ENCODE results near the gene DCUN1D4. TPM values are rescaled to one million over a fixed set of nuclear protein-coding genes. Genes with fewer than 3 reads are reported as not detected.
"Not testable (repeated sequence)": the region's sequence is repeated elsewhere in the genome, so short reads cannot be mapped to it uniquely, and the experiment has no call there.

Gene DCUN1D4
- total RNA-seq, 1 experiment from 2014 or later: 78.6 TPM

DNA sequence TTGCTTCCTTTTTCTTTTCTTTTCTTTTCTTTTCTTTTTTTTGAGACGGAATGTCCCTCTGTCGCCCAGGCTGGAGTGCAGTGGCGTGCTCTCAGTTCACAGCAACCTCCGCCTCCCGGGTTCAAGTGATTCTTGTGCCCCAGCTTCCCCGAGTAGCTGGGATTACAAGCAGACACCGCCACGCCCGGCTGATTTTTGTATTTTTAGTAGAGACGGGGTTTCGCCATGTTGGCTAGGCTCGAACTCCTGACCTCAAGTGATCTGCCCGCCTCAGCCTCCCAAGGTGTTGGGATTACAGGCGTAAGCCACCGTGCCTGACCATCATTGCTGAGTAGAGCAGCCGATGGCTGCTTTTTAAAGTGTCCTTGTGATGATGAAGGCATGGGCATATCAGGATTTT, 50.4 kb downstream of the DCUN1D4 start:
- H3K4me3 ChIP-seq (ENCODE audit: low read length); H3K27me3 ChIP-seq (ENCODE audit: low read length); H3K9me3 ChIP-seq (ENCODE audit: low read length); DNase-seq; H3K9ac ChIP-seq (ENCODE audit: low read length); H4K20me1 ChIP-seq (ENCODE audit: insufficient read depth, low read depth, low read length); H3K9me2 ChIP-seq (replicated peaks; ENCODE audit: insufficient read depth, low read length); H2AFZ ChIP-seq (ENCODE audit: low read length): not testable (repeated sequence)
- H3K27ac ChIP-seq (ENCODE audit: low read length): peak overlapping the region; percentile 74; the same call in 1 of the 2 replicates
- H3K79me2 ChIP-seq (ENCODE audit: low read length): peaks cover 27% of the 10 kb centered on the region
- H3K36me3 ChIP-seq (ENCODE audit: insufficient read depth, low read length): peaks cover 31% of the 10 kb centered on the region; the same call in 1 of the 2 replicates
- H3K4me2 ChIP-seq (ENCODE audit: low read depth, low read length, poor library complexity, severe bottlenecking): peak overlapping the region; percentile 55
- H3K4me1 ChIP-seq (ENCODE audit: low read length): peaks cover 45% of the 10 kb centered on the region

DNA sequence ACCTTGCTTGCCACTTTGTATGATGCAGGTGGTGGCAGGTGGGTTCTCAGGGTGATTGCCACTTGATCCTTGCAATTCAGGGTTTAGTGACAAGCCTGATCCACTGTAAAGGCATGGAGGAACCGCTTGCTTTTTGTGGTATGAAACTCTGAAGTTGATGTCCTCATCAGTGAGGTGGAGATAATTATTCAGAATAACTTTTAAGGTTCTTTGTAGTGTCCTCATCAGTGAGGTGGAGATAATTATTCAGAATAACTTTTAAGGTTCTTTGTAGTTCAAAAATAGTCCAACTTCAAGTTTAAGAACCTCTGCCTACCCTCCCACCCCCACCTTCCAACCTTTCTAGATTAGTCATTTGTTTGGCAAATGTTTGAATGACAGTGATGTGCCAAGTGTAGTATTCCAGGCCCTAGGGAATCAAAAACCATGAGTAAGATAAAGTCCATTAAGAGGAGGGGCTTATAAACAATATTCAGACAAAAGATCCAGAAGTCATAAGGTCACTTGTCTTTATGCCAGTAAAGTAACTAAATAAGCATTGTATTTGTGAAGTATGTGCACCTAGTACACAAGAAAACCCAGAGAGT, 51.2 kb downstream of the DCUN1D4 start:
- peaks cover 27% of the 10 kb centered on the region for H3K79me2 ChIP-seq (ENCODE audit: low read length)
- H3K9me2 ChIP-seq (replicated peaks; ENCODE audit: insufficient read depth, low read length): no peaks in the 10 kb centered on the region
- no peaks in the 10 kb centered on the region for H3K9me3 ChIP-seq (ENCODE audit: low read length)
- no peaks in the 10 kb centered on the region for H3K27me3 ChIP-seq (ENCODE audit: low read length)
- peaks cover 49% of the 10 kb centered on the region for H3K4me1 ChIP-seq (ENCODE audit: low read length)
- peak overlapping the region; percentile 55 for H3K4me2 ChIP-seq (ENCODE audit: low read depth, low read length, poor library complexity, severe bottlenecking)
- H4K20me1 ChIP-seq (ENCODE audit: insufficient read depth, low read depth, low read length): no peaks in the 10 kb centered on the region
- H3K36me3 ChIP-seq (ENCODE audit: insufficient read depth, low read length): peaks cover 37% of the 10 kb centered on the region; the same call in 1 of the 2 replicates
- H3K4me3 ChIP-seq (ENCODE audit: low read length): no peak overlapping the region; the same call in 1 of the 2 replicates
- H3K27ac ChIP-seq (ENCODE audit: low read length): peak overlapping the region; percentile 74
- no peak overlapping the region for H2AFZ ChIP-seq (ENCODE audit: low read length)
- DNase-seq: peak; percentile 62
- H3K9ac ChIP-seq (ENCODE audit: low read length): 0 out of 2 replicates have a peak overlapping the region, but pooled peaks have one; percentile 11

DNA sequence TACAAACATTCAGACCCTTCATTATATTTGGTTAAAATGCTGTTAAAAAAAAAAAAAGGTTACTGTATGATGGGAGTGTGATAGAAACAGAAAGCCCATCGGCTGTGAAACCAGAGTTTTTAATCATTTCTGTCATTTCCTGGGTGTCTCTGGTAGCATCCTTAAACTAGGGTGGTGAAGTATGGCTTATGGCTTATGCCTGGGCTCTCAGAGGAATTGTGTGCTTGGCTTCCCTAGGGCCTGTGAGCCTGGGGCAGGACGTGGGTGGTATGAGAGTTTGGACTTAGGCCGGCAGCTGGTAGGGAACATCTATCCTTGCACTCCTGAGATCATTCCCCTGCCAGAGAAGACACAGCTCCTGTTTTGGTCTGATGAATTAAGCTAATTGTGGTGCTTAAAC, 52.2 kb downstream of the DCUN1D4 start:
- peaks cover 59% of the 10 kb centered on the region for H3K4me1 ChIP-seq (ENCODE audit: low read length)
- H4K20me1 ChIP-seq (ENCODE audit: insufficient read depth, low read depth, low read length): no peaks in the 10 kb centered on the region
- peak overlapping the region; percentile 74 for H3K27ac ChIP-seq (ENCODE audit: low read length)
- no peak overlapping the region for H2AFZ ChIP-seq (ENCODE audit: low read length)
- peak overlapping the region; percentile 55 for H3K4me2 ChIP-seq (ENCODE audit: low read depth, low read length, poor library complexity, severe bottlenecking)
- no peak for DNase-seq
- no peaks in the 10 kb centered on the region for H3K27me3 ChIP-seq (ENCODE audit: low read length)
- no peak overlapping the region for H3K9ac ChIP-seq (ENCODE audit: low read length)
- no peaks in the 10 kb centered on the region for H3K9me2 ChIP-seq (replicated peaks; ENCODE audit: insufficient read depth, low read length)
- peaks cover 32% of the 10 kb centered on the region for H3K79me2 ChIP-seq (ENCODE audit: low read length)
- no peaks in the 10 kb centered on the region for H3K9me3 ChIP-seq (ENCODE audit: low read length)
- H3K36me3 ChIP-seq (ENCODE audit: insufficient read depth, low read length): peaks cover 40% of the 10 kb centered on the region; the same call in 1 of the 2 replicates
- no peak overlapping the region for H3K4me3 ChIP-seq (ENCODE audit: low read length)

DNA sequence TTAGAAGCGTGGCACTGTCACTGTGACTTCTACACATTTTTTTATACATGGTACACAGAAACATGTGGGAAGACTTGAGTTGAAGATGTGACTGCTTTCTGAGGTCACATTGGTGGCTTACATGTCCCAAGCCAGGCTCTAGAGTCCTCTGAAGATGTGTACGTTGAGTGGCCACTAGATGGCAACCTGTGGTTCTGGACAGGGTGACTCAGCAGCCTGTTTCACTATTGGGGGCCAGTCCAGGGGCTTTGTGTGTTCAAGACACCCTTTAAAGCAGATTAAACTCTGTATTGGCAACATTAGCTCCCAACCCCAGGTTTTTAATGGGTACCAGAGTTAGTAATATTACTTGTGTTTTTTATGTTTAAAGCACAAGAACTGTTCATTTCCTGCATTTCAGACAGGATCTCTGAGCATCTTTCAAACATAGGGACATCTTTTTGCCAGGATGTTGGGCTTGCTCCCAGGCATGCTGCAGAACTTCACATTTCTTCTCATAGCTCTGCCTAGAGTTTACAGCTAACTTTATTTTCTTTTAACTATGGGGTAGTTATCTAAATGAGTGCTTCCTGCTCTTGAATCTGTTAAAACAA, 53.0 kb downstream of the DCUN1D4 start:
- Histone ChIP-seq H3K9me2 (replicated peaks; ENCODE audit: insufficient read depth, low read length) (no peaks in the 10 kb centered on the region), H4K20me1 (ENCODE audit: insufficient read depth, low read depth, low read length) (no peaks in the 10 kb centered on the region), H3K79me2 (ENCODE audit: low read length) (peaks cover 39% of the 10 kb centered on the region), H3K9me3 (ENCODE audit: low read length) (no peaks in the 10 kb centered on the region), H2AFZ (ENCODE audit: low read length) (no peak overlapping the region), H3K4me1 (ENCODE audit: low read length) (peaks cover 66% of the 10 kb centered on the region), H3K27me3 (ENCODE audit: low read length) (no peaks in the 10 kb centered on the region), H3K36me3 (ENCODE audit: insufficient read depth, low read length) (peaks cover 40% of the 10 kb centered on the region; the same call in 1 of the 2 replicates), H3K27ac (ENCODE audit: low read length) (peak overlapping the region; percentile 74), H3K4me2 (ENCODE audit: low read depth, low read length, poor library complexity, severe bottlenecking) (no peak overlapping the region), H3K4me3 (ENCODE audit: low read length) (no peak overlapping the region), H3K9ac (ENCODE audit: low read length) (no peak overlapping the region)
- DNase-seq: peak; percentile 89

DNA sequence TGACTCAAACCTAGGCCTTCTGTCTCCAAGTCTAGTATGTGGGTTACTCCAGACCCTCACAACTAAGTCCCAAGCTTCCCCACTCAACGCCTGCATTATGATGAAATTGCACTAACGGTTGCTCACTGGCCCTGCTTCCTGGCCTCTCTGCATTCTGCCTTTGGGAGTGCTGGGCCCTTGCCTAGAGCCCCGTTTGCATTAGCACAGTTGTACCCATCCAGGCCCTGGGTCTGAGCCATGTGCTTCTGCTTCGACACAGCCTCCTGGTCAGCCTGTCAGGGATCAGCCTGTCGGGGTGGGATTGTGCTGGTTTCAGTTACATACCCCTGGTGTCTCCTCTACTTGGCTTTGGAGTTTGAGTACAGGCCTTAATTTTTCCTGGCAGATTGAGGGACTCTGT, 58.4 kb downstream of the DCUN1D4 start:
- no peak for DNase-seq
- peaks cover 64% of the 10 kb centered on the region for H3K79me2 ChIP-seq (ENCODE audit: low read length)
- no peak overlapping the region for H3K9ac ChIP-seq (ENCODE audit: low read length)
- no peaks in the 10 kb centered on the region for H3K27me3 ChIP-seq (ENCODE audit: low read length)
- H4K20me1 ChIP-seq (ENCODE audit: insufficient read depth, low read depth, low read length): no peaks in the 10 kb centered on the region
- no peak overlapping the region for H3K4me2 ChIP-seq (ENCODE audit: low read depth, low read length, poor library complexity, severe bottlenecking)
- H3K9me2 ChIP-seq (replicated peaks; ENCODE audit: insufficient read depth, low read length): no peaks in the 10 kb centered on the region
- peaks cover 60% of the 10 kb centered on the region; the same call in 1 of the 2 replicates for H3K36me3 ChIP-seq (ENCODE audit: insufficient read depth, low read length)
- H3K4me3 ChIP-seq (ENCODE audit: low read length): no peak overlapping the region
- no peak overlapping the region for H2AFZ ChIP-seq (ENCODE audit: low read length)
- no peak overlapping the region for H3K27ac ChIP-seq (ENCODE audit: low read length)
- peaks cover 59% of the 10 kb centered on the region for H3K4me1 ChIP-seq (ENCODE audit: low read length)
- H3K9me3 ChIP-seq (ENCODE audit: low read length): no peaks in the 10 kb centered on the region

DNA sequence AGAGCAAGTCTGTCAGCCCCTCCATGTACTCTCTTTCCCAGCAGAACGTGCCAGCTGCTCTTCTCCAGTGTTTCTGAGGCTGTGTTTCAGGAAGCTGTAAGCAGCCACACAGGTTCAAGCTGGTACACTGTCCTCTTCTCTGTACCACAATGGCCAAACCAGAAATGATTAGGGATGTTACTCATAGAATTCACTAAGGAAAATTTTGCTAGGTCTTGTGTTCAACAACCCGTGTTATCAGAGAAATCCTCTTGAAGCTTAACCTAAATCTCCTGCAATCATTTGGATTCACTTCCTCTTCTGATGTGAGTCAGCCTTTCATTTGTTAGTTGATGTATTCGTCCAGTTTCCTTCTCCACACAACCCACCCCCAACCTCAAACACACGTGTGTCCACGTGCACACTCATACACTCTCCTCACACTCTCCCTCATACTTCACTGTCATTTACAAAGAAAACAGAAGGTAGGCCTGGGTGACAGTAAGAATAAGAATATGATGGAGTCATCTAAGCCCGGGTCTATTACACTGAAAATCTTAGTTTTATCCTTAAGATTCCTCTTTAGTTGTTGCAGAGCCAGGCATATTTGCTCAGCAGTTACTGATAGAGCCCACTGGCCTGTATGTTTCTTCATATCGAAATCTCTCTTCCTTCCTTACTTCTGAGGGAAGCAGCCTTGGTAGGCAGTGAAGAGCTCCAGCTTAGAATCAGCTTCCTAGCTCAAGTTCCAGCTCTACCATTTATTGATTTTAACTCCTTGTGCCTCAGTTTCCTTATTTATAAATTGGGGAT, 63.4 kb downstream of the DCUN1D4 start:
- H3K27ac ChIP-seq (ENCODE audit: low read length): peak overlapping the region; percentile 44
- peaks cover 43% of the 10 kb centered on the region for H3K4me1 ChIP-seq (ENCODE audit: low read length)
- H3K9ac ChIP-seq (ENCODE audit: low read length): no peak overlapping the region
- H3K79me2 ChIP-seq (ENCODE audit: low read length): peaks cover 65% of the 10 kb centered on the region
- no peak overlapping the region for H3K4me3 ChIP-seq (ENCODE audit: low read length)
- no peaks in the 10 kb centered on the region for H3K9me2 ChIP-seq (replicated peaks; ENCODE audit: insufficient read depth, low read length)
- H3K36me3 ChIP-seq (ENCODE audit: insufficient read depth, low read length): peaks cover 51% of the 10 kb centered on the region
- H4K20me1 ChIP-seq (ENCODE audit: insufficient read depth, low read depth, low read length): no peaks in the 10 kb centered on the region
- H2AFZ ChIP-seq (ENCODE audit: low read length): no peak overlapping the region
- H3K27me3 ChIP-seq (ENCODE audit: low read length): no peaks in the 10 kb centered on the region
- H3K9me3 ChIP-seq (ENCODE audit: low read length): no peaks in the 10 kb centered on the region
- DNase-seq: peak; percentile 80
- peak overlapping the region; percentile 48 for H3K4me2 ChIP-seq (ENCODE audit: low read depth, low read length, poor library complexity, severe bottlenecking)

DNA sequence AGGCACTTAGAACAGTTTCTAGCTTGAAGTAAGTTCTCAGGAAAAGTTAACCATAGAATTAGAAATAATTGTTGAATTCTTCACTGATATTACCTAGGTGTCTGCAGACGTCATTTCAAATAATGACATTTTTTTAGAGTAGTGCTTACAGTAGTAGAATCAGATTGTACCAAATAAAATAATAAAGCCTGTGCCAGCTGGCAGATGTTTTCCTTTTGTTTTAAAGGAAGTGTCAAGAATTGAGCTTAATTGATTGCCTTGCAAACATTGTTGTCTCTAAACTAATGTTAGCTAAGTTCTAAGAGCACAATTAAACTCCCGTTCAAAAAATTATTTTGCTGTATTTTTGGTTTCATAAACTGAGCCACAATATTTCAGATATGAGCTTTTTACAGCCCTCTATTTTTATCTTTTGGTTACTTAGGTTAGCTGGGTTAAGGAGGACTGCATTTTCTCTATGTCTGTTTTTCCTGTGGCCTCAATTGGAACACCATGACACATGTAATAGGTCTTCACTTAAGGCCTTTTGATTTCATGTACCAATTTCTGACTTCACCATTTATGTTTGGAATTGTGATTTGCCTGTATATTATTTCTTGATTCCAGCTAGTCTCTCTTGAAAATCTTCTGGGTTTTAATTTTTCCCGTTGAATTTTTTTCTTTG, 64.2 kb downstream of the DCUN1D4 start:
- Histone ChIP-seq H2AFZ (ENCODE audit: low read length) (no peak overlapping the region), H3K36me3 (ENCODE audit: insufficient read depth, low read length) (peaks cover 46% of the 10 kb centered on the region), H3K4me3 (ENCODE audit: low read length) (no peak overlapping the region), H3K9me2 (replicated peaks; ENCODE audit: insufficient read depth, low read length) (no peaks in the 10 kb centered on the region), H3K4me1 (ENCODE audit: low read length) (peaks cover 43% of the 10 kb centered on the region), H3K9ac (ENCODE audit: low read length) (no peak overlapping the region), H3K27ac (ENCODE audit: low read length) (peak overlapping the region; percentile 44; the same call in 1 of the 2 replicates), H3K79me2 (ENCODE audit: low read length) (peaks cover 63% of the 10 kb centered on the region), H4K20me1 (ENCODE audit: insufficient read depth, low read depth, low read length) (no peaks in the 10 kb centered on the region), H3K4me2 (ENCODE audit: low read depth, low read length, poor library complexity, severe bottlenecking) (no peak overlapping the region), H3K27me3 (ENCODE audit: low read length) (no peaks in the 10 kb centered on the region), H3K9me3 (ENCODE audit: low read length) (no peaks in the 10 kb centered on the region)
- no peak for DNase-seq
